Trophoblast cell (in vitro differentiated cells and primary cell): ENCODE data around the gene DNAJA4.

Source experiments
- DNase-seq, 2 donors: peaks; one replicate each; pipeline ENCODE4 v3.0.0-alpha.2; 2016
- H2AFZ ChIP-seq: 2 replicates; pipeline ENCODE4 v1.6.1; 2013; ENCODE audit warnings: low read length, moderate library complexity, mild to moderate bottlenecking; ENCODE audit not compliant: insufficient read depth, poor library complexity
- H2AK5ac ChIP-seq: 2 replicates; pipeline ENCODE4 v1.6.1; 2013; ENCODE audit warnings: mild to moderate bottlenecking, low read length
- H2BK120ac ChIP-seq: 2 replicates; pipeline ENCODE4 v1.6.1; 2013; ENCODE audit warnings: low read length, mild to moderate bottlenecking, moderate library complexity; ENCODE audit not compliant: insufficient read depth, poor library complexity
- H2BK12ac ChIP-seq: 2 replicates; pipeline ENCODE4 v1.6.1; 2013; ENCODE audit warnings: mild to moderate bottlenecking, low read length, moderate library complexity
- H2BK5ac ChIP-seq: 2 replicates; pipeline ENCODE4 v1.6.1; 2013; ENCODE audit warnings: low read length, low read depth, moderate library complexity, mild to moderate bottlenecking; ENCODE audit not compliant: poor library complexity
- H3K14ac ChIP-seq: 2 replicates; pipeline ENCODE4 v1.6.1; 2013; ENCODE audit warnings: mild to moderate bottlenecking, low read length
- H3K18ac ChIP-seq: 2 replicates; pipeline ENCODE4 v1.6.1; 2013; ENCODE audit warnings: mild to moderate bottlenecking, low read length
- H3K23ac ChIP-seq: 2 replicates; pipeline ENCODE4 v1.6.1; 2013; ENCODE audit warnings: low read length
- H3K27ac ChIP-seq: 2 replicates; pipeline ENCODE4 v1.5.1; 2013; ENCODE audit warnings: low read depth, mild to moderate bottlenecking, inconsistent platforms, low read length, moderate library complexity
- H3K27me3 ChIP-seq: 2 replicates; pipeline ENCODE4 v1.6.1; 2013; ENCODE audit warnings: inconsistent platforms, mild to moderate bottlenecking, low read length, moderate library complexity; ENCODE audit not compliant: insufficient read depth
- H3K36me3 ChIP-seq, 2 experiments: 1 replicate in 1 of 2; 2 replicates in 1 of 2; pipeline ENCODE4 v1.6.1; 2013; ENCODE audit warnings: low read length in 2 of 2, mild to moderate bottlenecking in 2 of 2, moderate library complexity in 1 of 2; ENCODE audit not compliant: insufficient read depth in 2 of 2, control insufficient read depth in 1 of 2
- H3K4ac ChIP-seq: 2 replicates; pipeline ENCODE4 v1.6.1; 2013; ENCODE audit warnings: low read depth, mild to moderate bottlenecking, low read length, moderate library complexity
- H3K4me1 ChIP-seq, 2 experiments: 1 replicate in 1 of 2; 2 replicates in 1 of 2; pipeline ENCODE4 v1.6.1; 2013; ENCODE audit warnings: low read length in 2 of 2, mild to moderate bottlenecking in 2 of 2, moderate library complexity in 1 of 2; ENCODE audit not compliant: insufficient read depth in 2 of 2, control insufficient read depth in 1 of 2
- H3K4me2 ChIP-seq: 2 replicates; pipeline ENCODE4 v1.6.1; 2013; ENCODE audit warnings: inconsistent platforms, mild to moderate bottlenecking, low read length, moderate library complexity
- H3K4me3 ChIP-seq: 2 replicates; pipeline ENCODE4 v1.5.1; 2013; ENCODE audit warnings: mild to moderate bottlenecking, low read depth, low read length, inconsistent platforms
- H3K79me1 ChIP-seq: one replicate; pipeline ENCODE4 v1.6.1; 2013; ENCODE audit warnings: low read length
- H3K79me2 ChIP-seq: 2 replicates; pipeline ENCODE4 v1.6.1; 2013; ENCODE audit warnings: low read length, mild to moderate bottlenecking; ENCODE audit not compliant: control insufficient read depth, insufficient read depth, poor library complexity
- H3K9ac ChIP-seq: 2 replicates; pipeline ENCODE4 v1.6.1; 2013; ENCODE audit warnings: mild to moderate bottlenecking, low read length
- H3K9me3 ChIP-seq: 2 replicates; pipeline ENCODE4 v1.6.1; 2013; ENCODE audit warnings: low read depth, mild to moderate bottlenecking, control low read depth, inconsistent platforms, low read length; ENCODE audit not compliant: insufficient read depth
- H4K12ac ChIP-seq: 2 replicates; pipeline ENCODE4 v1.6.1; 2013; ENCODE audit warnings: low read depth, mild to moderate bottlenecking, low read length, moderate library complexity
- H4K8ac ChIP-seq: 2 replicates; pipeline ENCODE4 v1.6.1; 2013; ENCODE audit warnings: low read depth, mild to moderate bottlenecking, low read length, moderate library complexity
- H4K91ac ChIP-seq: one replicate; pipeline ENCODE4 v1.6.1; 2013; ENCODE audit warnings: low read depth, mild to moderate bottlenecking, low read length, moderate library complexity
- WGBS: extraction: QIAGEN DNeasy Blood & Tissue Kit; methylation state at CpG from one replicate; pipeline ENCODE4 v1.1.7; 2013; ENCODE audit warnings: missing lambda C conversion rate; ENCODE audit not compliant: insufficient read length, insufficient coverage; ENCODE audit errors: extremely low coverage; 5-methylcytosine and 5-hydroxymethylcytosine counted together

The DNAJA4 gene

DNA sequence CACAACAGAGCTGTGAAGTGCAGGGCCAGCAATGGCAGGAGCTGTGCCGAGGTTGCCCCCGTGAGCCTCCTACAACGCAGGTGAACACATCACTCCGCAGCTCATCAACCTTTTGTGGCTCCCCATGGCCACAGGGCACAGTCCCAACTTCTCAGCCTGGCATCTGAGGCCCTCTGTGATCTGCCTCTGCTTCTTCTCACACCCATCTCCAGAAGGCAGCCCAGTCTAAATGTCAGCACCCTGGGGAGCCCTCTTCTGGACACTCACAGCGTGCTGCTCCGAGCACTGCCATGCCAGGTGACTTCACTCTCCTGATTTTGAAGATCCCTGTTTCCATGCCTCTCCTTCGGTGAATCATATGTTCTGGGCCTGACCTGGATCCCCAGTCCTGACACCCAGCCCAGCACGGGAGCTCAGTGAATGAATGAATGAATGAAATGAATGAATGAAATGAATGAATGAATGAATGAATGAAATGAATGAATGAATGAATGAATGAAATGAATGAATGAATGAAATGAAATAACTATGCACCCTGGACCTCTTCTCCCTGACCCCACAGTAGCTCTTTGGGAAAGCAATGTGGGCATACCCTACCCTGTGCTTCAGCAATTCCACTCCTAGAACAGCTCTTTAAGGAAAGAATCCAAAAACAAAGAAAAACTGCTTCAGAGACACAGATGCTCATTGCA is 52.9 kb downstream of the DNAJA4 start:
- no peak overlapping the region for H3K4ac ChIP-seq
- H3K18ac ChIP-seq: no peak overlapping the region
- H2BK120ac ChIP-seq: no peak overlapping the region
- H3K27me3 ChIP-seq: no peaks in the 10 kb centered on the region
- no peak overlapping the region for H4K91ac ChIP-seq
- no peak overlapping the region for H2AK5ac ChIP-seq
- no peaks in the 10 kb centered on the region for H3K36me3 ChIP-seq
- no peak overlapping the region for H3K27ac ChIP-seq
- H2BK12ac ChIP-seq: no peak overlapping the region
- H3K79me1 ChIP-seq: no peaks in the 10 kb centered on the region
- no peak overlapping the region for H3K4me2 ChIP-seq
- no CpG with 5 or more reads among the region's 8 CpGs for WGBS
- H3K14ac ChIP-seq: no peak overlapping the region
- no peaks in the 10 kb centered on the region for H3K79me2 ChIP-seq
- DNase-seq: peak; percentile 22 to 39
- no peaks in the 10 kb centered on the region for H3K9me3 ChIP-seq
- H3K23ac ChIP-seq: no peak overlapping the region
- no peak overlapping the region for H2BK5ac ChIP-seq
- no peaks in the 10 kb centered on the region for H3K4me1 ChIP-seq
- H3K4me3 ChIP-seq: no peak overlapping the region
- no peak overlapping the region for H3K9ac ChIP-seq
- H4K8ac ChIP-seq: no peak overlapping the region
- no peak overlapping the region for H2AFZ ChIP-seq
- H4K12ac ChIP-seq: no peak overlapping the region

- H3K79me1 ChIP-seq: no peaks in the 10 kb centered on the region
- no peak overlapping the region for H4K8ac ChIP-seq
- no peak overlapping the region for H3K27ac ChIP-seq
- no peak overlapping the region for H3K14ac ChIP-seq
- no peak overlapping the region for H3K4me2 ChIP-seq
- no peak overlapping the region for H3K23ac ChIP-seq
- H2AK5ac ChIP-seq: no peak overlapping the region
- H2BK12ac ChIP-seq: no peak overlapping the region
- no peaks in the 10 kb centered on the region for H3K36me3 ChIP-seq
- no peak overlapping the region for H3K4ac ChIP-seq
- no peak overlapping the region for H4K12ac ChIP-seq
- no peaks in the 10 kb centered on the region for H3K79me2 ChIP-seq
- H3K27me3 ChIP-seq: no peaks in the 10 kb centered on the region
- no peak overlapping the region for H2AFZ ChIP-seq
- no peaks in the 10 kb centered on the region for H3K4me1 ChIP-seq
- H2BK5ac ChIP-seq: no peak overlapping the region
- no peak overlapping the region for H3K18ac ChIP-seq
- no peak overlapping the region for H3K9ac ChIP-seq
- H2BK120ac ChIP-seq: no peak overlapping the region
- H3K4me3 ChIP-seq: no peak overlapping the region
- WGBS: no CpG with 5 or more reads among the region's 10 CpGs
- no peak overlapping the region for H4K91ac ChIP-seq
- H3K9me3 ChIP-seq: no peaks in the 10 kb centered on the region
- DNase-seq: no peak
These were observed 55.2 kb downstream of the DNAJA4 start for GRCh38 chr15:78319588-78319987.

DNA sequence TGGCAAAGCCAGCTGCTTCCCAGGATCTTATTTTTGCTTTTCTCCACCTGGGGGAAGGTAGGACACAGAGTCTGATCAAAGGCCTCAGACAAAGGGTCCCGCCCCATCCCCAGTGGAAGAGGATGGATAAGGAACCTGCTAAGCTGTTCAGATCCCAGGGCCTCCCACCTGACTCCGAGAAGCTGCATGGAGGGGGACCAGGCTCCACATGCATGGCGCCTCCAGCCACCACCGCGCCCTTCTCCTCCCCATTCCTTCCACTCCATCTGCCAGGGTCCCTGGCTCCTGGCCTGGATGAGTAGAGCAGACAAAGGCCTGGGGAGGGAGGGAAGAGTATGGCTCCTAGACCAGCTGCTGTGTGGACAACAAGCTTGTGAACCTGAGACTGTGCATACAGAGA is 55.8 kb downstream of the DNAJA4 start:
- WGBS: no CpG with 5 or more reads among the region's 5 CpGs
- Histone ChIP-seq H4K12ac (no peak overlapping the region), H3K18ac (no peak overlapping the region), H2BK12ac (no peak overlapping the region), H3K4me1 (peaks cover 0 to 3% of the 10 kb centered on the region in 2 experiments), H3K27ac (no peak overlapping the region), H3K9me3 (no peaks in the 10 kb centered on the region), H3K4me2 (no peak overlapping the region), H4K8ac (no peak overlapping the region), H2BK5ac (no peak overlapping the region), H2BK120ac (no peak overlapping the region), H3K27me3 (no peaks in the 10 kb centered on the region), H3K36me3 (no peaks in the 10 kb centered on the region), H3K4me3 (no peak overlapping the region), H3K23ac (no peak overlapping the region), H3K14ac (no peak overlapping the region), H4K91ac (no peak overlapping the region), H3K79me2 (no peaks in the 10 kb centered on the region), H3K4ac (no peak overlapping the region), H2AK5ac (no peak overlapping the region), H2AFZ (no peak overlapping the region), H3K9ac (no peak overlapping the region), H3K79me1 (no peaks in the 10 kb centered on the region)
- no peak for DNase-seq

DNA sequence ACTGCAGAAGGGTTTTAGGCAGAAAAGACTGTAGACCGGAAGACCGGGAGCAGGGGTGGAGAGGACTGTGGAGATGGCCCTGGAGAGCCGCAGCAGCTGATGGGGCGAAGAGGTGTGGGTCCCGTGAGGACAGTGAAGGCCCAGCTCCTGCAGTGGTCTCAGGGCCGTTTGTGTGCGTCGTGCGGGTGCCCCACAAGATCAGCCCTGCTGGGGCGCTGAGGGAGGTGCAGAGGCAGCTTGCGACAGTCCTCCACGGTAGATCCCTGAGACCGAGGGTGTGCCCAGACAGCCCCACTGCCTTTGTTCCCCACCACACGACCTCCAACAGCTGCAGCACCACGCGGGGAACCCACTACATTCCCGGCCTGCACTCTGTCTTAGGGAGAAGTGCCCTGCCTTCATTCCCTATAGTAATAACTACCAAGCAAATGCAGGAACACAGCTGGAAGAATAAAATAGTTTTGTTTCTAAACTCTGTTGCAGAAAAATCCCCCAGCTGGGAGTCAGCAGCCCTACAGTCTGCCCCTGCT is 56.7 kb downstream of the DNAJA4 start:
- Histone ChIP-seq H3K27me3 (no peaks in the 10 kb centered on the region), H3K23ac (no peak overlapping the region), H2AFZ (no peak overlapping the region), H4K91ac (no peak overlapping the region), H3K4me3 (peak overlapping the region; percentile 6), H2BK12ac (no peak overlapping the region), H2AK5ac (no peak overlapping the region), H3K4me2 (no peak overlapping the region), H4K12ac (no peak overlapping the region), H2BK120ac (no peak overlapping the region), H3K79me2 (no peaks in the 10 kb centered on the region), H3K18ac (no peak overlapping the region), H3K36me3 (no peaks in the 10 kb centered on the region), H3K14ac (no peak overlapping the region), H4K8ac (no peak overlapping the region), H3K9me3 (no peaks in the 10 kb centered on the region), H3K4ac (no peak overlapping the region), H2BK5ac (no peak overlapping the region), H3K4me1 (peaks cover 0 to 3% of the 10 kb centered on the region in 2 experiments), H3K79me1 (no peaks in the 10 kb centered on the region), H3K27ac (no peak overlapping the region), H3K9ac (no peak overlapping the region)
- WGBS: no CpG with 5 or more reads among the region's 17 CpGs
- DNase-seq: no peak
